ENCODE measurements around the gene SGCD.

GRCh38 chr5:156450778-156451177, 123.8 kb downstream of the SGCD start:
- TF ChIP-seq RARB (CRISPR knock-in tag; IDR thresholded peaks at IDR 0.05) (no peak), ZFP3 (CRISPR knock-in tag; IDR thresholded peaks at IDR 0.05) (no peak), CSRNP3 (CRISPR knock-in tag; IDR thresholded peaks at IDR 0.05) (no peak)
